ENCODE measurements around the gene NECAB2.

Gene NECAB2

GRCh38 chr16:83930730-83931500 lies 37.1 kb upstream of the NECAB2 start:
- no peak overlapping the region for H3K4me3 ChIP-seq (ENCODE audit: low read depth in 1 of 2, low read length in 2 of 2)
- H3K9me3 ChIP-seq (ENCODE audit: control insufficient read depth in 1 of 2, low read length in 2 of 2), result no peaks in the 10 kb centered on the region
- H3K36me3 ChIP-seq (ENCODE audit: control insufficient read depth in 1 of 2, insufficient read depth in 2 of 2, low read length in 2 of 2), result peaks cover 0 to 6% of the 10 kb centered on the region in 2 donors
- H3K27me3 ChIP-seq (ENCODE audit: low read depth, low read length), result no peaks in the 10 kb centered on the region
- peaks cover 0 to 10% of the 10 kb centered on the region in 2 donors for H3K4me1 ChIP-seq (ENCODE audit: control insufficient read depth in 1 of 2, insufficient read depth in 2 of 2, low read length in 2 of 2)
- no peak overlapping the region for H3K27ac ChIP-seq (ENCODE audit: low read length)

GRCh38 chr16:83931556-83931955 lies 36.5 kb upstream of the NECAB2 start:
- no peak overlapping the region for H3K27ac ChIP-seq (ENCODE audit: low read length)
- H3K4me1 ChIP-seq (ENCODE audit: control insufficient read depth in 1 of 2, insufficient read depth in 2 of 2, low read length in 2 of 2), result peaks cover 0 to 4% of the 10 kb centered on the region in 2 donors
- no peaks in the 10 kb centered on the region for H3K9me3 ChIP-seq (ENCODE audit: control insufficient read depth in 1 of 2, low read length in 2 of 2)
- H3K4me3 ChIP-seq (ENCODE audit: low read depth in 1 of 2, low read length in 2 of 2), result no peak overlapping the region
- H3K36me3 ChIP-seq (ENCODE audit: control insufficient read depth in 1 of 2, insufficient read depth in 2 of 2, low read length in 2 of 2), result peaks cover 0 to 6% of the 10 kb centered on the region in 2 donors
- no peaks in the 10 kb centered on the region for H3K27me3 ChIP-seq (ENCODE audit: low read depth, low read length)

GRCh38 chr16:83932304-83932703 lies 35.7 kb upstream of the NECAB2 start:
- H3K9me3 ChIP-seq (ENCODE audit: control insufficient read depth in 1 of 2, low read length in 2 of 2), result no peaks in the 10 kb centered on the region
- H3K27me3 ChIP-seq (ENCODE audit: low read depth, low read length), result no peaks in the 10 kb centered on the region
- H3K4me3 ChIP-seq (ENCODE audit: low read depth in 1 of 2, low read length in 2 of 2), result no peak overlapping the region
- H3K4me1 ChIP-seq (ENCODE audit: control insufficient read depth in 1 of 2, insufficient read depth in 2 of 2, low read length in 2 of 2), result no peaks in the 10 kb centered on the region
- no peak overlapping the region for H3K27ac ChIP-seq (ENCODE audit: low read length)
- H3K36me3 ChIP-seq (ENCODE audit: control insufficient read depth in 1 of 2, insufficient read depth in 2 of 2, low read length in 2 of 2), result peaks cover 0 to 6% of the 10 kb centered on the region in 2 donors

GRCh38 chr16:83932955-83933673 lies 34.9 kb upstream of the NECAB2 start:
- Histone ChIP-seq H3K27ac (ENCODE audit: low read length) (no peak overlapping the region), H3K9me3 (ENCODE audit: control insufficient read depth in 1 of 2, low read length in 2 of 2) (no peaks in the 10 kb centered on the region), H3K36me3 (ENCODE audit: control insufficient read depth in 1 of 2, insufficient read depth in 2 of 2, low read length in 2 of 2) (peaks cover 0 to 6% of the 10 kb centered on the region in 2 donors), H3K4me1 (ENCODE audit: control insufficient read depth in 1 of 2, insufficient read depth in 2 of 2, low read length in 2 of 2) (no peaks in the 10 kb centered on the region), H3K27me3 (ENCODE audit: low read depth, low read length) (no peaks in the 10 kb centered on the region), H3K4me3 (ENCODE audit: low read depth in 1 of 2, low read length in 2 of 2) (no peak overlapping the region)

- no peaks in the 10 kb centered on the region for H3K36me3 ChIP-seq (ENCODE audit: control insufficient read depth in 1 of 2, insufficient read depth in 2 of 2, low read length in 2 of 2)
- H3K27me3 ChIP-seq (ENCODE audit: low read depth, low read length), result no peaks in the 10 kb centered on the region
- H3K27ac ChIP-seq (ENCODE audit: low read length), result no peak overlapping the region
- no peaks in the 10 kb centered on the region for H3K4me1 ChIP-seq (ENCODE audit: control insufficient read depth in 1 of 2, insufficient read depth in 2 of 2, low read length in 2 of 2)
- no peaks in the 10 kb centered on the region for H3K9me3 ChIP-seq (ENCODE audit: control insufficient read depth in 1 of 2, low read length in 2 of 2)
- H3K4me3 ChIP-seq (ENCODE audit: low read depth in 1 of 2, low read length in 2 of 2), result no peak overlapping the region
Measured at GRCh38 chr16:83933885-83934683, 34.0 kb upstream of the NECAB2 start.

- H3K4me1 ChIP-seq (ENCODE audit: control insufficient read depth in 1 of 2, insufficient read depth in 2 of 2, low read length in 2 of 2), result no peaks in the 10 kb centered on the region
- no peak overlapping the region for H3K4me3 ChIP-seq (ENCODE audit: low read depth in 1 of 2, low read length in 2 of 2)
- no peaks in the 10 kb centered on the region for H3K36me3 ChIP-seq (ENCODE audit: control insufficient read depth in 1 of 2, insufficient read depth in 2 of 2, low read length in 2 of 2)
- no peaks in the 10 kb centered on the region for H3K27me3 ChIP-seq (ENCODE audit: low read depth, low read length)
- no peaks in the 10 kb centered on the region for H3K9me3 ChIP-seq (ENCODE audit: control insufficient read depth in 1 of 2, low read length in 2 of 2)
- no peak overlapping the region for H3K27ac ChIP-seq (ENCODE audit: low read length)
Measured at GRCh38 chr16:83934684-83934977, 33.4 kb upstream of the NECAB2 start.

- Histone ChIP-seq H3K36me3 (ENCODE audit: control insufficient read depth in 1 of 2, insufficient read depth in 2 of 2, low read length in 2 of 2) (no peaks in the 10 kb centered on the region), H3K27me3 (ENCODE audit: low read depth, low read length) (no peaks in the 10 kb centered on the region), H3K4me1 (ENCODE audit: control insufficient read depth in 1 of 2, insufficient read depth in 2 of 2, low read length in 2 of 2) (no peaks in the 10 kb centered on the region), H3K4me3 (ENCODE audit: low read depth in 1 of 2, low read length in 2 of 2) (no peak overlapping the region), H3K27ac (ENCODE audit: low read length) (no peak overlapping the region), H3K9me3 (ENCODE audit: control insufficient read depth in 1 of 2, low read length in 2 of 2) (no peaks in the 10 kb centered on the region)
Measured at GRCh38 chr16:83935005-83935857, 32.8 kb upstream of the NECAB2 start.

- no peaks in the 10 kb centered on the region for H3K36me3 ChIP-seq (ENCODE audit: control insufficient read depth in 1 of 2, insufficient read depth in 2 of 2, low read length in 2 of 2)
- no peaks in the 10 kb centered on the region for H3K9me3 ChIP-seq (ENCODE audit: control insufficient read depth in 1 of 2, low read length in 2 of 2)
- no peak overlapping the region for H3K27ac ChIP-seq (ENCODE audit: low read length)
- no peaks in the 10 kb centered on the region for H3K4me1 ChIP-seq (ENCODE audit: control insufficient read depth in 1 of 2, insufficient read depth in 2 of 2, low read length in 2 of 2)
- H3K27me3 ChIP-seq (ENCODE audit: low read depth, low read length), result no peaks in the 10 kb centered on the region
- H3K4me3 ChIP-seq (ENCODE audit: low read depth in 1 of 2, low read length in 2 of 2), result no peak overlapping the region
Measured at GRCh38 chr16:83935858-83936255, 32.2 kb upstream of the NECAB2 start.

GRCh38 chr16:83936581-83937165 lies 31.4 kb upstream of the NECAB2 start:
- Histone ChIP-seq H3K27ac (ENCODE audit: low read length) (no peak overlapping the region), H3K9me3 (ENCODE audit: control insufficient read depth in 1 of 2, low read length in 2 of 2) (no peaks in the 10 kb centered on the region), H3K4me3 (ENCODE audit: low read depth in 1 of 2, low read length in 2 of 2) (no peak overlapping the region), H3K36me3 (ENCODE audit: control insufficient read depth in 1 of 2, insufficient read depth in 2 of 2, low read length in 2 of 2) (no peaks in the 10 kb centered on the region), H3K27me3 (ENCODE audit: low read depth, low read length) (no peaks in the 10 kb centered on the region), H3K4me1 (ENCODE audit: control insufficient read depth in 1 of 2, insufficient read depth in 2 of 2, low read length in 2 of 2) (no peaks in the 10 kb centered on the region)

- Histone ChIP-seq H3K4me1 (ENCODE audit: control insufficient read depth in 1 of 2, insufficient read depth in 2 of 2, low read length in 2 of 2) (no peaks in the 10 kb centered on the region), H3K4me3 (ENCODE audit: low read depth in 1 of 2, low read length in 2 of 2) (no peak overlapping the region), H3K36me3 (ENCODE audit: control insufficient read depth in 1 of 2, insufficient read depth in 2 of 2, low read length in 2 of 2) (no peaks in the 10 kb centered on the region), H3K27ac (ENCODE audit: low read length) (no peak overlapping the region), H3K9me3 (ENCODE audit: control insufficient read depth in 1 of 2, low read length in 2 of 2) (no peaks in the 10 kb centered on the region), H3K27me3 (ENCODE audit: low read depth, low read length) (no peaks in the 10 kb centered on the region)
Measured at GRCh38 chr16:83937267-83937666, 30.8 kb upstream of the NECAB2 start.

Data from muscle layer of duodenum (tissue), 2 donors.